Measurements from ENCODE around the gene MKRN2. TPM values are rescaled to one million over a fixed set of nuclear protein-coding genes. Genes with fewer than 3 reads are reported as not detected.

The MKRN2 gene
- 10 to 100 TPM; 20.3 to 22.4 TPM for total RNA-seq

- peaks cover 25% of the 10 kb centered on the region for H3K27me3 Mint-ChIP-seq
- H3K4me1 Mint-ChIP-seq: peaks cover 51% of the 10 kb centered on the region
- H3K27ac Mint-ChIP-seq: peak within 1 kb of the TSS; percentile 89
Measured at GRCh38 chr3:12556690-12557472, at the start of gene MKRN2. Gene MKRN2, plus strand, starts transcription at chr3:12557087. Its CDS starts 64 bp downstream, at chr3:12557151.

GRCh38 chr3:12507591-12508281, 49.2 kb upstream of the MKRN2 start:
- H3K27ac Mint-ChIP-seq: no peak overlapping the region
- peaks cover 16% of the 10 kb centered on the region for H3K36me3 Mint-ChIP-seq
- DNase-seq: no peak
- ATAC-seq: no peak
- H3K9me3 Mint-ChIP-seq (ENCODE audit: low read depth): no peaks in the 10 kb centered on the region
- no peak overlapping the region for H3K4me3 Mint-ChIP-seq
- H3K27me3 Mint-ChIP-seq: no peaks in the 10 kb centered on the region
- CTCF ChIA-PET: interaction anchor here (0.8 kb wide), 1 partner anchor 8 kb away, joined by 3 read pairs; no protein-coding TSS in a partner anchor
- no peaks in the 10 kb centered on the region for H3K4me1 Mint-ChIP-seq

More at GRCh38 chr3:12556690-12557472, at the start of gene MKRN2:
- ATAC-seq (peak; percentile 98), DNase-seq (peak; percentile 87)
- CTCF ChIA-PET: interaction anchor here (1.7 kb wide), 1 partner anchor 72 kb away, joined by 4 read pairs; the partner anchor contains the start of gene TSEN2
- Mint-ChIP-seq H3K4me3 (peak within 1 kb of the TSS; percentile 90), H3K36me3 (no peaks in the 10 kb centered on the region), H3K9me3 (ENCODE audit: low read depth) (no peaks in the 10 kb centered on the region)

- CTCF ChIA-PET: interaction anchor here (0.8 kb wide), 1 partner anchor 9 kb away, joined by 3 read pairs; no protein-coding TSS in a partner anchor
- H3K36me3 Mint-ChIP-seq: peaks cover 13% of the 10 kb centered on the region
- no peak overlapping the region for H3K27ac Mint-ChIP-seq
Measured at GRCh38 chr3:12508291-12508700, 48.6 kb upstream of the MKRN2 start.

GRCh38 chr3:12509466-12509865, 47.4 kb upstream of the MKRN2 start:
- Mint-ChIP-seq H3K9me3 (ENCODE audit: low read depth) (no peaks in the 10 kb centered on the region), H3K4me3 (no peak overlapping the region), H3K27ac (no peak overlapping the region), H3K27me3 (no peaks in the 10 kb centered on the region), H3K4me1 (no peaks in the 10 kb centered on the region), H3K36me3 (peaks cover 3% of the 10 kb centered on the region)
- ATAC-seq (no peak), DNase-seq (no peak)
- CTCF ChIA-PET: interaction anchor here (0.7 to 1.0 kb wide), 2 partner anchors 14 to 210 kb away, joined by 3 read pairs; no protein-coding TSS in a partner anchor

More at GRCh38 chr3:12508291-12508700, 48.6 kb upstream of the MKRN2 start:
- H3K4me1 Mint-ChIP-seq: no peaks in the 10 kb centered on the region
- no peak overlapping the region for H3K4me3 Mint-ChIP-seq
- DNase-seq: no peak
- no peaks in the 10 kb centered on the region for H3K27me3 Mint-ChIP-seq
- ATAC-seq: no peak
- H3K9me3 Mint-ChIP-seq (ENCODE audit: low read depth): no peaks in the 10 kb centered on the region

GRCh38 chr3:12512534-12513118, 44.3 kb upstream of the MKRN2 start:
- no peak overlapping the region for H3K27ac Mint-ChIP-seq
- no peaks in the 10 kb centered on the region for H3K9me3 Mint-ChIP-seq (ENCODE audit: low read depth)
- no peak for DNase-seq
- no peaks in the 10 kb centered on the region for H3K27me3 Mint-ChIP-seq
- CTCF ChIA-PET: interaction anchor here (1.0 kb wide), 1 partner anchor 8 kb away, joined by 3 read pairs; no protein-coding TSS in a partner anchor
- H3K4me1 Mint-ChIP-seq: no peaks in the 10 kb centered on the region
- no peak for ATAC-seq
- H3K4me3 Mint-ChIP-seq: no peak overlapping the region
- H3K36me3 Mint-ChIP-seq: peaks cover 3% of the 10 kb centered on the region

- no peak for ATAC-seq
- no peaks in the 10 kb centered on the region for H3K9me3 Mint-ChIP-seq (ENCODE audit: low read depth)
- H3K36me3 Mint-ChIP-seq: peaks cover 3% of the 10 kb centered on the region
- DNase-seq: no peak
- no peaks in the 10 kb centered on the region for H3K4me1 Mint-ChIP-seq
- H3K27me3 Mint-ChIP-seq: no peaks in the 10 kb centered on the region
- no peak overlapping the region for H3K27ac Mint-ChIP-seq
- no peak overlapping the region for H3K4me3 Mint-ChIP-seq
- CTCF ChIA-PET: interaction anchor here (1.0 kb wide), 1 partner anchor 9 kb away, joined by 3 read pairs; no protein-coding TSS in a partner anchor
Measured at GRCh38 chr3:12513694-12514446, 43.0 kb upstream of the MKRN2 start.

- CTCF ChIA-PET: no interaction called here
- Mint-ChIP-seq H3K27ac (no peak overlapping the region), H3K36me3 (peaks cover 3% of the 10 kb centered on the region), H3K9me3 (ENCODE audit: low read depth) (no peaks in the 10 kb centered on the region), H3K4me1 (no peaks in the 10 kb centered on the region), H3K27me3 (no peaks in the 10 kb centered on the region), H3K4me3 (no peak overlapping the region)
- DNase-seq: no peak
- ATAC-seq: no peak
Measured at GRCh38 chr3:12515631-12516030, 41.3 kb upstream of the MKRN2 start.

GRCh38 chr3:12516873-12517272, 40.0 kb upstream of the MKRN2 start:
- Mint-ChIP-seq H3K27ac (no peak overlapping the region), H3K27me3 (no peaks in the 10 kb centered on the region)

GRCh38 chr3:12518261-12519028, 38.4 kb upstream of the MKRN2 start:
- Mint-ChIP-seq H3K27ac (no peak overlapping the region), H3K4me1 (no peaks in the 10 kb centered on the region), H3K36me3 (peaks cover 15% of the 10 kb centered on the region), H3K4me3 (no peak overlapping the region), H3K9me3 (ENCODE audit: low read depth) (no peaks in the 10 kb centered on the region), H3K27me3 (no peaks in the 10 kb centered on the region)
- no peak for ATAC-seq
- CTCF ChIA-PET: no interaction called here
- no peak for DNase-seq

More at GRCh38 chr3:12516873-12517272, 40.0 kb upstream of the MKRN2 start:
- Mint-ChIP-seq H3K4me3 (no peak overlapping the region), H3K4me1 (no peaks in the 10 kb centered on the region), H3K9me3 (ENCODE audit: low read depth) (no peaks in the 10 kb centered on the region), H3K36me3 (peaks cover 9% of the 10 kb centered on the region)
- no peak for ATAC-seq
- no peak for DNase-seq
- CTCF ChIA-PET: no interaction called here

- CTCF ChIA-PET: no interaction called here
Measured at GRCh38 chr3:12521010-12521409, 35.9 kb upstream of the MKRN2 start.

GRCh38 chr3:12522721-12523120, 34.2 kb upstream of the MKRN2 start:
- ATAC-seq (no peak), DNase-seq (no peak)
- Mint-ChIP-seq H3K4me3 (no peak overlapping the region), H3K27me3 (no peaks in the 10 kb centered on the region), H3K36me3 (peaks cover 16% of the 10 kb centered on the region), H3K9me3 (ENCODE audit: low read depth) (no peaks in the 10 kb centered on the region), H3K4me1 (no peaks in the 10 kb centered on the region), H3K27ac (no peak overlapping the region)
- CTCF ChIA-PET: interaction anchor here (1.1 kb wide), 1 partner anchor 28 kb away, joined by 3 read pairs; no protein-coding TSS in a partner anchor

More at GRCh38 chr3:12521010-12521409, 35.9 kb upstream of the MKRN2 start:
- Mint-ChIP-seq H3K27ac (no peak overlapping the region), H3K36me3 (peaks cover 18% of the 10 kb centered on the region), H3K9me3 (ENCODE audit: low read depth) (no peaks in the 10 kb centered on the region), H3K27me3 (no peaks in the 10 kb centered on the region), H3K4me3 (no peak overlapping the region), H3K4me1 (no peaks in the 10 kb centered on the region)
- DNase-seq: no peak
- no peak for ATAC-seq

GRCh38 chr3:12527757-12528143, 29.1 kb upstream of the MKRN2 start:
- H3K4me3 Mint-ChIP-seq: no peak overlapping the region
- CTCF ChIA-PET: no interaction called here
- H3K4me1 Mint-ChIP-seq: no peaks in the 10 kb centered on the region
- H3K36me3 Mint-ChIP-seq: peaks cover 13% of the 10 kb centered on the region
- ATAC-seq (no peak), DNase-seq (no peak)
- no peaks in the 10 kb centered on the region for H3K27me3 Mint-ChIP-seq
- no peaks in the 10 kb centered on the region for H3K9me3 Mint-ChIP-seq (ENCODE audit: low read depth)
- H3K27ac Mint-ChIP-seq: no peak overlapping the region
